SJSA1 (cell line): ENCODE measurements around the gene C1QTNF6. TPM values are rescaled to one million over a fixed set of nuclear protein-coding genes. Genes with fewer than 3 reads are reported as not detected.

Experiments
- DNase-seq, 2 experiments: peaks; one replicate each; pipeline ENCODE4 v3.0.0-alpha.2; 2015 to 2020; ENCODE audit warnings: low spot score in 2 of 2, low read depth in 1 of 2
- H3K27ac ChIP-seq: fragments of 250-450 bp; sonication (Bioruptor Pico); 2 replicates; pipeline ENCODE4 v1.5.1; 2020; ENCODE audit warnings: mild to moderate bottlenecking, moderate library complexity
- H3K27me3 ChIP-seq: fragments of 250-450 bp; sonication (Bioruptor Pico); replicated peaks from 2 replicates; pipeline ENCODE4 v1.5.1; 2020; ENCODE audit warnings: mild to moderate bottlenecking, moderate library complexity
- H3K36me3 ChIP-seq: fragments of 250-450 bp; sonication (Bioruptor Pico); 2 replicates; pipeline ENCODE4 v1.5.1; 2020; ENCODE audit warnings: mild to moderate bottlenecking
- H3K4me1 ChIP-seq: fragments of 250-450 bp; sonication (Bioruptor Pico); replicated peaks from 2 replicates; pipeline ENCODE4 v1.6.1; 2021; ENCODE audit warnings: mild to moderate bottlenecking
- H3K4me3 ChIP-seq: fragments of 250-450 bp; sonication (Bioruptor Pico); 2 replicates; pipeline ENCODE4 v1.5.1; 2020; ENCODE audit warnings: mild to moderate bottlenecking
- H3K9me3 ChIP-seq: fragments of 250-450 bp; sonication (Bioruptor Pico); replicated peaks from 2 replicates; pipeline ENCODE4 v1.5.1; 2020; ENCODE audit warnings: mild to moderate bottlenecking
- total RNA-seq: library from RNA; depleted of rRNA; stranded (reverse); fragments of >200 nt; shearing (Covaris generic); gene quantifications from 2 replicates; pipeline ENCODE4 v1.2.3, GENCODE V29; 2014

The C1QTNF6 gene
- total RNA-seq, 1 experiment from 2014 or later = 3.4 TPM

GRCh38 chr22:37229012-37229804 lies 41.2 kb upstream of the C1QTNF6 start:
- DNase-seq = peak; percentile 83 to 85
- Histone ChIP-seq H3K9me3 (no peaks in the 10 kb centered on the region), H3K4me3 (no peak overlapping the region), H3K27ac (peak overlapping the region; percentile 60), H3K36me3 (0 out of 2 replicates have a peak, but pooled peaks cover 3% of the 10 kb centered on the region), H3K4me1 (peaks cover 37% of the 10 kb centered on the region), H3K27me3 (no peaks in the 10 kb centered on the region)

DNA sequence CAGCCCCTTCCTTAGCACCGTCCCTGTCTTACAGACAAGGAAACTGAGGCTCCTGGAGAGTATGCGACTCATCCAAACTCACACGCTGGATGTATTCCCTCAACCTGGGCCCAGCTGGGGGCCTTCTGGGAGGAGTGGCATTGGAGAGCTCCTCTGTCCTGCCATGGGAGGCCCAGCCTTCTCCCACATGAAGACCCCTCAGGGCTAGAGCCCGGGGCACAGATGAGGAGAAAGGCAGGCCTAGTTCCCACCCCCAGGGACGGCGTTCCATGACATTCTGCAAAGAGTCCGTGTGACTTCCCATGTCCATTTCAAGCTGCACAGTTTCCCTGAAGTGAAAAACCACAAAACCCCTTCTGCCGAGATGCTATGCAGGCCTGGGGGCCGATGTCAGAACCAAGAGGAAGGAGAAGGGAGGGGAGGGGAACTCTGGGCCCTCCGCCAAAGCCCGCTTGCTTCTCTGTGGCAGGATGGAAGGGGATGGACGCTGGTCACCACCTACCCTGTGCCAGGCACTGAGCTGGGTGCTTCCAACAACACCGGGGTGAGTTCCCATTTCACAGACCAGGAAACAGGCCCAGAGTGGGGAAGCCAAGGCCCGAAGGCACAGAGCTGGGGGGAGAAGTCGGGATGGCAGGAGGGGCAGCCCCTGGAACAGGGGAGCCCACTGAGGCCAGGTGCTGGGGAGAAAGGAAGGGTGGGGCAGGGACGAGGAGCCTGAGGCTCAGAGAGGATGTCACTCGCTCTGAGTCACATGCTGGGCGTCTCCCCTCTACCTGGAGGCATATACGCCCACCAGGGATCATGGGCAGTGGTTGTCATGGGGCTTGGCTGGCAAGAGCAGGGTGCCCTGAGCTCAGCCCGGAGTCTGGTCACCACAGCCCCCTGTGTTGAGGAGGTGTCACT lies 40.3 kb upstream of the C1QTNF6 start:
- Histone ChIP-seq H3K4me3 (no peak overlapping the region), H3K9me3 (no peaks in the 10 kb centered on the region), H3K4me1 (peaks cover 28% of the 10 kb centered on the region), H3K36me3 (0 out of 2 replicates have a peak, but pooled peaks cover 3% of the 10 kb centered on the region), H3K27me3 (no peaks in the 10 kb centered on the region), H3K27ac (peak overlapping the region; percentile 60)
- peak in 1 of 2 experiments; percentile 11 for DNase-seq

DNA sequence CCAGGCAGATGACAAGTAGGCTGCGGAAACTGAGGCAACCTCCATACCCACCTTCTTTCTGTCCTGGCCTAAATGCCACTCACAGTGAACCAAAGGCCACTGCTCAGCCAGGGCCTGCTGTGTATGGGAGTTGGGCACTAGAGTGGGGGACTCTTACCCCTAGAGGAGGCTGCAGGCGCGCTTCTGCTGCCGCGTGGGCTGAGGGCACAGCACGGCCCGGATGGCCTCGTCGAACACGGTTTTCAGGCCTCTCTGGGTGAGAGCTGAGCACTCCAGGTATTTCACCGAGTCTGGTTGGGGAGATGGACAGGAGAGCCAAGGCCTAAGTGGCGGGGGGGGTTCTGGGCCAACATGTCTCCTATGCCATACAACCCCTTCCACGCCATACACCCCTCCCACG lies 38.5 kb upstream of the C1QTNF6 start:
- no peaks in the 10 kb centered on the region for H3K9me3 ChIP-seq
- H3K36me3 ChIP-seq = 0 out of 2 replicates have a peak, but pooled peaks cover 3% of the 10 kb centered on the region
- no peak overlapping the region for H3K27ac ChIP-seq
- H3K27me3 ChIP-seq = no peaks in the 10 kb centered on the region
- peaks cover 28% of the 10 kb centered on the region for H3K4me1 ChIP-seq
- H3K4me3 ChIP-seq = no peak overlapping the region
- no peak for DNase-seq

DNA sequence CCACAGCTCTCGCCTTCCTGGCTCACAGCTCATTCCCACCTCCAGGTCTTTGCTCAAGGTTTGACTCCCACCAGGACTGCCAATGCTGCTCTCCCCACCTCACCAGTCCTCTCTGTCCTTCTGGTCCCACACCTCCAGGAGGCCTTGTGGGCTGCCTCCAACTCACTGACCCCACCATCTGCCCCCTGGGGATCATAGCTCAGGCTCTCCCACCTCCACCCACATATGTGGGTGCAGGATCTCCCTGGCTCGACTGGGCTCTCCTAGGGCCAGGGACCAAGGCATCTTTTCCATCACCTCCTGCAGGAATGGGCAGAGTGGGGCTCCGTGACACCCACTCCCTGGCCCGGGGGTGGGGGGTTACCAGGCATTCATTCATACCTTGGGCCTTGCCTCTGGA lies 38.0 kb upstream of the C1QTNF6 start:
- Histone ChIP-seq H3K27me3 (no peaks in the 10 kb centered on the region), H3K4me1 (peaks cover 28% of the 10 kb centered on the region), H3K9me3 (no peaks in the 10 kb centered on the region), H3K36me3 (0 out of 2 replicates have a peak, but pooled peaks cover 3% of the 10 kb centered on the region), H3K27ac (no peak overlapping the region), H3K4me3 (no peak overlapping the region)
- no peak for DNase-seq

GRCh38 chr22:37225481-37225880 lies 37.4 kb upstream of the C1QTNF6 start:
- no peak overlapping the region for H3K4me3 ChIP-seq
- no peaks in the 10 kb centered on the region for H3K9me3 ChIP-seq
- 0 out of 2 replicates have a peak, but pooled peaks cover under 1% of the 10 kb centered on the region for H3K27me3 ChIP-seq
- H3K27ac ChIP-seq = no peak overlapping the region
- H3K36me3 ChIP-seq = 0 out of 2 replicates have a peak, but pooled peaks cover 3% of the 10 kb centered on the region
- DNase-seq = no peak
- H3K4me1 ChIP-seq = peaks cover 26% of the 10 kb centered on the region

GRCh38 chr22:37224757-37225420 lies 36.8 kb upstream of the C1QTNF6 start:
- no peak for DNase-seq
- Histone ChIP-seq H3K36me3 (0 out of 2 replicates have a peak, but pooled peaks cover 3% of the 10 kb centered on the region), H3K27ac (no peak overlapping the region), H3K4me3 (no peak overlapping the region), H3K9me3 (no peaks in the 10 kb centered on the region), H3K27me3 (0 out of 2 replicates have a peak, but pooled peaks cover 2% of the 10 kb centered on the region), H3K4me1 (peaks cover 21% of the 10 kb centered on the region)

- Histone ChIP-seq H3K9me3 (no peaks in the 10 kb centered on the region), H3K4me3 (no peak overlapping the region), H3K27ac (no peak overlapping the region), H3K27me3 (peaks cover 10% of the 10 kb centered on the region; the same call in 1 of the 2 replicates), H3K36me3 (0 out of 2 replicates have a peak, but pooled peaks cover 3% of the 10 kb centered on the region), H3K4me1 (peaks cover 13% of the 10 kb centered on the region)
- DNase-seq = no peak
Measured at GRCh38 chr22:37223965-37224551, 36.0 kb upstream of the C1QTNF6 start.

DNA sequence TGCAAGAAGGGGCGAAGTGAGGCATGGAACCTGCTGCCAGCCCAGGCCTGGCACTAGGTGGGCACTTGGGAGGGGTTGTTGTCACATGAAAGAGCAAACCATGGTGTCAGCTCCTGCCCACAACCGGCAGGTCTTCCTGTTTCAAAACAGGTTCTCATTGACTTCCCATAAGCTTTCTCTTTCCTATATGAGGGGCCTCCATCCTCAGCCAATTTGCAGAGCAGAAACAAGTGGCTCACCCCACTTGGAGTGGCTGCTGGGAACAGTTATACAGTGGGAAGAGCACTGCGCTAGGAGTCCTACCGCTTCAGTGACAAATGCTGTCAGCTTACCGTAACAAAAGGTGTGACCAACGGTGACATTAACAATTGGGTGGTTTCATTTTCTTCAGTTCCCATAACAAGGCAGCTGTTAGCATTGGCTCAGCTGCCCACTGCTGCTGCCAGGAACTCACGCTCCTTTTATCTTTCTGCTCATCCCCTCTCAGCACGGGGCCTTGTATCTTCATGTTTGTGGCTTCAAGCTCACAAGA lies 34.5 kb upstream of the C1QTNF6 start:
- H3K4me3 ChIP-seq = no peak overlapping the region
- H3K27ac ChIP-seq = no peak overlapping the region
- peaks cover 12% of the 10 kb centered on the region for H3K27me3 ChIP-seq
- H3K9me3 ChIP-seq = no peaks in the 10 kb centered on the region
- DNase-seq = no peak
- H3K4me1 ChIP-seq = no peaks in the 10 kb centered on the region
- no peaks in the 10 kb centered on the region for H3K36me3 ChIP-seq

DNA sequence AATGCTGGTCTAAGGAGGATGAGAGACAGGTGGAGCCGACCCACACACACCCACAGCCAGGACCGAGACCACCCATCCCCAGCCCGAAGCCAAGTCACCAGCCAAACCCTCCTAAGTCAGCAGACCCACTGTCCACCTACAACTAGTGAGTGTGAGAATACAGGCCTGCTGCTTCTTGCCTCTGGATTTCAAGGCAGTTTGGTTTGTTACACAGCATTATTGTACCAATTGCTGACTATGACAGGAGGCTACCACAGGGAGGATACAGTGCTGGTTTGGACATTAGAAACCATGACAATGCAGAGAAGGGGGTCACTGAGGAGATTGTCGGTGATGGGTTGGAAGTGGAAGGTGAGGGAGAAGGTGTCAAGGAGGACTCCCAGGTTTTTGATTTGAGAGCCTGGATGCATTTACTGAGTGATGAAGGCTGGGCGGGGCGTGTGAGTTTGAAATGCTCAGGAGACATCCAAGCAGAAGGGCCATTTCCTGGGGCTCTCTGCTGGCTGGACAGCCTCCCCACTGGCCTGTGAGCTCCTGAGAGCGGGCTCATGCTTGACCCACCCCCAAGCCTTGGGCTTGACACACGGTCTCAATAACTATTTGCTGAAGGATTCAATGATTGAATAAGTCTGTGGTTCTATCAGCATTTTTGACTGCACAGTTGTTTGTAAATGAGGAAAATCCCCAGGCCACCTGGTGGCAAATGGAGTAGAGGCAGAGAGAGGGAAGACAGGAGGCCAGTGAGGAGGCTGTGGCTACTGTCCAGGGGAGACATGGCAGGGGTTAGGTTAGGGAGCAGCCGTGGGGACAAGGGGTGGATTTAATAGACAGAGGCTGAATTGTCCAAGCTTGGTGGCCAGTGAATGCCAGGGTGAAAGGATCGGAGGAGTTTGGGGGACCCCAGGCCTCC lies 33.6 kb upstream of the C1QTNF6 start:
- Histone ChIP-seq H3K27me3 (peaks cover 14% of the 10 kb centered on the region), H3K9me3 (no peaks in the 10 kb centered on the region), H3K4me3 (no peak overlapping the region), H3K27ac (no peak overlapping the region), H3K4me1 (no peaks in the 10 kb centered on the region), H3K36me3 (no peaks in the 10 kb centered on the region)
- DNase-seq = no peak

DNA sequence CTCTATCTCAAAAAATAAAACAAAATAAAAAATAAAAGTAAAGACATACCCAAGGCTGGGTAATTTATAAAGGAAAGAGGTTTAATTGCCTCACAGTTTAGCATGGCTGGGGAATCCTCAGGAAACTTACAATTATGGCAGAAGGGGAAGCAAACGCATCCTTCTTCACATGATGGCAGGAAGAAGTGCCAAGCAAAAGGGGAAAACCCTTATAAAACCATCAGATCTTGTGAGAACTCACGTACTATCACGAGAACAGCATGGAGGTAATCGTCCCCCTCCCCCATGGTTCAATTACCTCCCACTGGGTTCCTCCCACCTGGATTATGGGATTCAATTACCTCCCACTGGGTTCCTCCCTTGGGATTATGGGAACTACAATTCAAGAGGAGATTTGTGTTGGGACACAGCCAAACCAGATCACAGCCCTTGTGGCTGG lies 32.5 kb upstream of the C1QTNF6 start:
- H3K4me3 ChIP-seq = no peak overlapping the region
- DNase-seq = no peak
- H3K9me3 ChIP-seq = no peaks in the 10 kb centered on the region
- H3K36me3 ChIP-seq = no peaks in the 10 kb centered on the region
- no peak overlapping the region for H3K27ac ChIP-seq
- peaks cover 17% of the 10 kb centered on the region for H3K27me3 ChIP-seq
- H3K4me1 ChIP-seq = no peaks in the 10 kb centered on the region

- no peak for DNase-seq
- Histone ChIP-seq H3K27me3 (peaks cover 21% of the 10 kb centered on the region), H3K4me3 (no peak overlapping the region), H3K9me3 (no peaks in the 10 kb centered on the region), H3K4me1 (no peaks in the 10 kb centered on the region), H3K36me3 (no peaks in the 10 kb centered on the region), H3K27ac (no peak overlapping the region)
Measured at GRCh38 chr22:37219533-37219932, 31.5 kb upstream of the C1QTNF6 start.

DNA sequence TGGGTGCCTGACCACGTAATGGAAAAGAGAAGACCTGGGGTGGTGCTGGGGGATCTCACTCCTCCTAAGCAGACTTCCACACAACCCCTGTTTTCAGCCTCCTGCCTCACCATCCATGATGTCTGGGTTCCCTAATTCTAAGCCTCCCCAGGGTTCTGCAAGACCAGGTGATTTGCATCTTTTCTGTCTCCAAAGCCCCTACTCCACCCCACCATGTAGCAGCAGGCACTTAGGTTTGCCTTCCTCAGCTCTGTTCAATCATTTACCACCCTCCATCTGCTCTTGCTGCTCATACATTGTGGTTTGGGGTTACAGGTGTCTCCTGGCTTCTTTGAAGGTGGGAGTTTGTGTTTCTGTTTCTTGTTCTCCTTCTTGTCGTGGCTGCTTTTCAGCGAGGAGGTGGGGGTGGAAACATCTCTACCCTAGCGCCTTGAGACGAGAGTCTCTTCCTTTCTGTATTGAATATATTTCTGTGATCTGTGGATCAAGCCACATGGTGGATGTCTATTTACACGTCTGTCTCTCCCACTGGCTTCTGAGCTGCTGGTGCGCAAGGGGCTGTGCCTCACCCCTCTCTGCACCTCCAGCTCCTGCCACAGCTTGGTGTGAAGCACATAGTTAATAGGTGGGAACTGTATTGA lies 30.8 kb upstream of the C1QTNF6 start:
- Histone ChIP-seq H3K4me1 (no peaks in the 10 kb centered on the region), H3K9me3 (no peaks in the 10 kb centered on the region), H3K36me3 (no peaks in the 10 kb centered on the region), H3K4me3 (no peak overlapping the region), H3K27ac (no peak overlapping the region), H3K27me3 (peaks cover 21% of the 10 kb centered on the region)
- no peak for DNase-seq
